Effector memory CD8-positive, alpha-beta T cell (primary cell): ENCODE data around the gene APOH.

Source experiments
- ATAC-seq: fragments of 150-1000 bp; cut with Tn5 transposase; replicated peaks from 2 replicates; pipeline ENCODE4 v1.10.0; 2021; ENCODE audit warnings: mild to moderate bottlenecking, moderate library complexity
- DNase-seq, 3 experiments: peaks; one replicate each; pipeline ENCODE4 v3.0.0; 2021
- H3K27ac Mint-ChIP-seq, 2 donors: one replicate each; pipeline ENCODE4 v1.8.0; 2022; ENCODE audit warnings: mild to moderate bottlenecking in 2 of 2, mixed read lengths in 2 of 2, moderate library complexity in 2 of 2
- H3K27me3 Mint-ChIP-seq, 2 donors: one replicate each; pipeline ENCODE4 v1.8.0; 2022; ENCODE audit warnings: mixed read lengths in 2 of 2
- H3K36me3 Mint-ChIP-seq: one replicate; pipeline ENCODE4 v1.8.0; 2022; ENCODE audit warnings: mild to moderate bottlenecking, moderate library complexity, mixed read lengths; ENCODE audit not compliant: insufficient read depth
- H3K4me1 Mint-ChIP-seq, 2 donors: one replicate each; pipeline ENCODE4 v1.8.0; 2022; ENCODE audit warnings: low read depth in 2 of 2, mixed read lengths in 2 of 2
- H3K4me3 Mint-ChIP-seq, 2 donors: one replicate each; pipeline ENCODE4 v1.8.0; 2022; ENCODE audit warnings: mild to moderate bottlenecking in 2 of 2, mixed read lengths in 2 of 2, moderate library complexity in 2 of 2
- H3K9me3 Mint-ChIP-seq, 2 donors: one replicate each; pipeline ENCODE4 v1.8.0; 2022; ENCODE audit warnings: mixed read lengths in 2 of 2
- total RNA-seq, 9 experiments: gene quantifications; one replicate each; lab custom pipeline; 2026; lab: John Stamatoyannopoulos, UW

The APOH gene, protein sequence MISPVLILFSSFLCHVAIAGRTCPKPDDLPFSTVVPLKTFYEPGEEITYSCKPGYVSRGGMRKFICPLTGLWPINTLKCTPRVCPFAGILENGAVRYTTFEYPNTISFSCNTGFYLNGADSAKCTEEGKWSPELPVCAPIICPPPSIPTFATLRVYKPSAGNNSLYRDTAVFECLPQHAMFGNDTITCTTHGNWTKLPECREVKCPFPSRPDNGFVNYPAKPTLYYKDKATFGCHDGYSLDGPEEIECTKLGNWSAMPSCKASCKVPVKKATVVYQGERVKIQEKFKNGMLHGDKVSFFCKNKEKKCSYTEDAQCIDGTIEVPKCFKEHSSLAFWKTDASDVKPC
- 0 to 0.06 (median 0) reads per million in 9 experiments for total RNA-seq

DNA sequence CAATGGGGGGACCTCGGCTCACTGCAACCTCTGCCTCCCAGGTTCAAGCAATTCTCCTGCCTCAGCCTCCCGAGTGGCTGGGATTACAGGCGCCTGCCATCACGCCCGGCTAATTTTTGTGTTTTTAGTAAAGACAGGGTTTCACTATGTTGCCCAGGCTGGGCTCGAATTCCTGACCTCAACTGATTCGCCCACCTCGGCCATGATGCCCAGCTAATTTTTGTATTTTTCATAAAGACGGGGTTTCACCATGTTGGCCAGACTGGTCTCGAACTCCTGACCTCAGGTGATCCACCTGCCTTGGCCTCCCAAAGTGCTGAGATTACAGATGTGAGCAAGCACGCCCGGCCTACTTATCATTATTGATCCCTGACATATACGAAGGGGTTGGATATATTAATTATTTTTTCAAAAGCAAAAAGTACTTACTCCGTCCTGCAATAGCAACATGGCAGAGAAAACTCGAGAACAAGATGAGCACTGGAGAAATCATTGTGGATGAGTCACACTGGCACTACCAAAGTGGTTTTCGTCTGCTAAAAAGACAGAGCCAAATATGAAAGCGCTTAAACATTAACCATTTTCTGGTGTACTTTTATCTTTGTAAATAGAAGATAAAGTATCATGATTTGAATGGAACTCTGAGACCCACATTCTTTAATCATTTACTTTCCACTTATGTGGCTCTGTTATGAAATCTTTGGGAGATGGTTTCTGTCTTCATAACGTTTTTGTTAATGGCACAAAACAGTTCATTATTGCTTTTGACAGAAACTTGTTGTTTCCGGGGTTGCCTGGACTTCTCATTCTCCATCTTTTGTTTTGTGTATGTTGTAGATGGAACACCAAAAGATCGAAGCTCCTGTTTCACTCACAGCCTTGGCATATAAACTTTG lies at the start of gene APOH:
TSS of gene APOH (minus strand) at position 529 of the 896 bp plus-strand sequence. CDS start at position 493, 36 bp downstream.
- DNase-seq (no peak), ATAC-seq (no peak)
- no peaks in the 10 kb centered on the region for H3K36me3 Mint-ChIP-seq
- H3K27me3 Mint-ChIP-seq = peaks cover 14 to 20% of the 10 kb centered on the region in 2 donors
- H3K4me3 Mint-ChIP-seq = no peak within 1 kb of the TSS
- H3K4me1 Mint-ChIP-seq = peaks cover 5% of the 10 kb centered on the region in 2 donors
- no peaks in the 10 kb centered on the region for H3K9me3 Mint-ChIP-seq
- no peak within 1 kb of the TSS for H3K27ac Mint-ChIP-seq

DNA sequence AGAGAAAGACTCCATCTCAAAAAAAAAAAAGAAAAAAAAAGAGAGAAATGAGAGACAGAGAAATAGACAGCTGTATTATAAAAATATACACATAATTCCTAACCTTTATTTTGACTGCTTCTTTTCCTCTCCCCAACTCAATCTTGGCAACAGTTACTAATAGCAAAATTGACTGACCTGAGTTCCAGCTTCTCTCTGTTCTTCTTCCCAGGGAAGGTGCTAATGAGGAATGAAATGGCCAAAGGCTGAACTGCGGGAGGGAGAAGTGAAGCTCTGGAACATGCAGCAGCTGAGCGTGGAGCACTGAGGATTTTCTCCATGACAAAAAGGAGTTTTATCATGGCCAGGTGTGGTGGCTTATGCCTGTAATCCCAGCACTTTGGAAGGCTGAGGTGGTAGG lies 48.0 kb upstream of the APOH start:
- no peak overlapping the region for H3K4me3 Mint-ChIP-seq
- H3K27me3 Mint-ChIP-seq = peaks cover 0 to 14% of the 10 kb centered on the region in 2 donors
- no peak overlapping the region for H3K27ac Mint-ChIP-seq
- no peaks in the 10 kb centered on the region for H3K9me3 Mint-ChIP-seq
- ATAC-seq (no peak), DNase-seq (no peak)
- H3K4me1 Mint-ChIP-seq = no peaks in the 10 kb centered on the region
- no peaks in the 10 kb centered on the region for H3K36me3 Mint-ChIP-seq

DNA sequence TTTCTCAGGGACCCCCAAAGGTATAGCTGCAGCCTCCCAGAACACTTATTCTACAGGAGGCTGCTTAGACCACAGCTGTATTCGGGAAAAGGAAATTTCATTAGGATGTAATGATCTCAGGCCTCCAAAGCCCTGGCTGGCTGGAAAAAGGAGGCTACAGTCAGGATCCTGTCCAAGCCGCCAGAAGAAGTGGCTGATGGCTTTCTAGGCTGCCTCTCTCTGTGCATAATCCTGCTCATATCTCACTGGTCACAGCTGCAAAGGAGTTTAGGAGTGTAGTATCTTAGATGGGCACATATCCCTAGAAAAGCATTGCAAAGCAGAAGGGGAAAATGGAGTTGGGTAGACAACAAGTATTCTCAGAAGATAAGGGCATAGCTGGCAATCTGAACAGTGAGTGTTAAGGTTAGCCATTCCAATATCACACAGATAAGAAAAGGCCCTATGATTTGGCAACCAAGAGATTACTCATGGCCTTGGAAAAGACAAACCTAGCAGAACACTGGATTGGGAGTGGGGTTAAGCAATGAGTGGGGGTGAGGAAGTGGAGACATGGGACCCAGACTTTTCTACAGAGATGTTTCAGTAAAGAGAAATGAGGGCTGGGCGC lies 47.2 kb upstream of the APOH start:
- no peaks in the 10 kb centered on the region for H3K36me3 Mint-ChIP-seq
- no peak for DNase-seq
- no peaks in the 10 kb centered on the region for H3K4me1 Mint-ChIP-seq
- H3K27ac Mint-ChIP-seq = peak overlapping the region in 1 of 2 donors; percentile 18
- no peaks in the 10 kb centered on the region for H3K9me3 Mint-ChIP-seq
- ATAC-seq = no peak
- H3K27me3 Mint-ChIP-seq = peaks cover 0 to 9% of the 10 kb centered on the region in 2 donors
- no peak overlapping the region for H3K4me3 Mint-ChIP-seq

DNA sequence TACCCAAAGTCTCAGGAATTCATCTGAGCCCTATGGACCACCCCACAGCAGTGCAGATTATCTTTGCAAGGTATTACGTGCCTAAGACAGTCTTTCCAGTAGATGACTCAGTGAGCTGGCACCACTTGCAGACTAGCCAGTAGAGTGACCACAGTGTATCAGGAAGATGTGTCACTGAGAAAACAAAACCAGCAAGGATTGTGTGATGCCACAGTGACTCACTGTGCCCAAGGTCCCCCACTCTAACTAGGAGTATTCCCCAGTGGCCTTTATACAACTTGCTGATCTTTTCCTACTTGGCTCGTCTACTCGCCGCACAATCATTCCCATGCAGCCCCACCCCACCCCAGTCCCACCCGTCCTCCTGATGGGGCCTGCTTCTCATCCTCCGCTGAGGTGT lies 46.4 kb upstream of the APOH start:
- Mint-ChIP-seq H3K27me3 (peaks cover 0 to 9% of the 10 kb centered on the region in 2 donors), H3K4me3 (no peak overlapping the region), H3K4me1 (peaks cover 0 to 2% of the 10 kb centered on the region in 2 donors), H3K27ac (no peak overlapping the region), H3K9me3 (no peaks in the 10 kb centered on the region), H3K36me3 (no peaks in the 10 kb centered on the region)
- DNase-seq = no peak
- no peak for ATAC-seq

DNA sequence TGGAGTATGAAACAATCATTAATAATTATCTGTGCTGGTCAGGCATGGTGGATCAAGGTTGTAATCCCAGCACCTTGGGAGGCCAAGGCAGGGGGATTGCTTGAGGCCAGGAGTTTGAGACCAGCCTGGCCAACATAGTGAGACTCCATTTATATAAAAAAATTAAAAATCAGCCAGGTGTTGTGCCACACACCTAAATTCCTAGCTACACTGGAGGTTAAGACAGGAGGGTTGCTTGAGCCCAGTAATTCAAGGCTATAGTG lies 44.3 kb upstream of the APOH start:
- Mint-ChIP-seq H3K4me3 (no peak overlapping the region), H3K9me3 (no peaks in the 10 kb centered on the region), H3K27me3 (peaks cover 0 to 9% of the 10 kb centered on the region in 2 donors), H3K4me1 (peaks cover 0 to 2% of the 10 kb centered on the region in 2 donors), H3K36me3 (peaks cover 2% of the 10 kb centered on the region), H3K27ac (no peak overlapping the region)
- ATAC-seq (no peak), DNase-seq (no peak)

DNA sequence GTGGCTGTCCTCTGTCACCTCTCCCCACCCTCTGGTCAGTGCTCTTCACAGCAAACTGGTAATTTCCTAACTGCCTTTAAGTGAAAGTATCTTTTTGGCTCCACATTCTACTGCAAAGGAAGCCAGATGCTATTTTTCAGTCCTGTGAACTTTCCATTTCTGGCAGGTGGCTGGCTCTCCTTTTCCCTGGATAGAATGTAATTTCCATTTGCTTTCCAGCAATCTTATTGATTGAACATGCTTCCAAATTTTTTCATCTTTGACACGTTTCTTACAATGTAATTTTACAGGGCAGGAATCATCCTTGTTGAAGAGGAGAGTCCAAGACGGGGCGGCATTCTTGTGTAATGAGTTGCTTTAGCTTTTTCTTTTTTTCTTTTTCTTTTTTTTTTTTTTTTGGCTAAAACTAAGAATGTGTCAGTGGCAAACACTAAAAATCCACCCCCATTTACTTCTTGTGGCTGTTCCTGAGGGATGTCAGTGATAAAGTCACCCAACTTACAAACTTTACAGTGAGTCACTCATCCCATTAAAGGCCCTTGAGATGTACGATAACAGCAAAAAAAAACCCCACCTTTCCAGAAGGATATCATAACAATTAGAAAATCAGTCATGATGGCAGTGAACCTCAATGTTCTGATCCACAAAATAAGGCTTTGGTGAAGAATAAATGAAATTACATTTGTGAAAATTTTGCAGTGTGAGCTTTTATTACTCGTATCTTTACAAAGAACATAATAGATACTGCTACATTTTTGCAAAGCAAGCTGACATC lies 43.8 kb upstream of the APOH start:
- Mint-ChIP-seq H3K4me3 (no peak overlapping the region), H3K27me3 (peaks cover 0 to 9% of the 10 kb centered on the region in 2 donors), H3K36me3 (peaks cover 2% of the 10 kb centered on the region), H3K9me3 (no peaks in the 10 kb centered on the region), H3K27ac (no peak overlapping the region), H3K4me1 (peaks cover 0 to 4% of the 10 kb centered on the region in 2 donors)
- DNase-seq = no peak
- no peak for ATAC-seq

DNA sequence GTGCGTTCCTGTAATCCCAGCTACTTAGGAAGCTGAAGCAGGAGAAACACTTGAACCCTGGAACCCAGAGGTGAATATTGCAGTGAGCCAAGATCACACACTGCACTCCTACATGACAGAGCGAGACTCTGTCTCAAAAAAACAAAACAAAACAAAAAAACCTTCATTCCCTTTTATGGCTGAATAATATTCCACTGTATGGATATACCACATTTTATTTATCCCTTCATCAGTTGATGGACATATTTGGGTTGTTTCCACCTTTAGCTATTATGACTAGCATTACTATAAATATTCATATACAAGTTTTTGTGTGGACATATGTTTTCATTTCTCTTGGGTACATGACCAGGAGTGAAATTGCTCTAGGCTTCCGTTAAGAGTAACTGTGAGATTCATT lies 42.3 kb upstream of the APOH start:
- DNase-seq (no peak), ATAC-seq (no peak)
- H3K27ac Mint-ChIP-seq = no peak overlapping the region
- no peaks in the 10 kb centered on the region for H3K9me3 Mint-ChIP-seq
- no peak overlapping the region for H3K4me3 Mint-ChIP-seq
- peaks cover 2% of the 10 kb centered on the region for H3K36me3 Mint-ChIP-seq
- H3K4me1 Mint-ChIP-seq = peaks cover 0 to 4% of the 10 kb centered on the region in 2 donors
- peaks cover 5 to 9% of the 10 kb centered on the region in 2 donors for H3K27me3 Mint-ChIP-seq

DNA sequence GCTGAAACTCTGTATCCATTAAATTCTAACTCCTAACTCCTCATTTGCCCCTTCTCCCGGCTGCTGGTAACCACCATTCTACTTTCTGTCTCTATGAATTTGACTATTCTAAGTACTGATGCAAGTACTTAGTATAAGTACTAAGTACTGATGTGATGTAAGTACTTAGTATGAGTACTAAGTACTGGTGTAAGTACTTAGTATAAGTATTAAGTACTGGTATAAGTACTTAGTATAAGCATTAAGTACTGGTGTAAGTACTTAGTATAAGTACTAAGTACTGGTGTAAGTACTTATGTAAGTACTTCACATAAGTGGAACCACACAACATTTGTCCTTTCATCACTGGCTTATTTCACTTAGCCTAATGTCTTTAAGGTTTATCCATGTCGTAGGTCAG lies 40.9 kb upstream of the APOH start:
- H3K27me3 Mint-ChIP-seq = peaks cover 0 to 10% of the 10 kb centered on the region in 2 donors
- H3K27ac Mint-ChIP-seq = no peak overlapping the region
- DNase-seq (no peak), ATAC-seq (no peak)
- no peaks in the 10 kb centered on the region for H3K9me3 Mint-ChIP-seq
- no peak overlapping the region for H3K4me3 Mint-ChIP-seq
- peaks cover 2% of the 10 kb centered on the region for H3K36me3 Mint-ChIP-seq
- H3K4me1 Mint-ChIP-seq = peaks cover 0 to 4% of the 10 kb centered on the region in 2 donors

DNA sequence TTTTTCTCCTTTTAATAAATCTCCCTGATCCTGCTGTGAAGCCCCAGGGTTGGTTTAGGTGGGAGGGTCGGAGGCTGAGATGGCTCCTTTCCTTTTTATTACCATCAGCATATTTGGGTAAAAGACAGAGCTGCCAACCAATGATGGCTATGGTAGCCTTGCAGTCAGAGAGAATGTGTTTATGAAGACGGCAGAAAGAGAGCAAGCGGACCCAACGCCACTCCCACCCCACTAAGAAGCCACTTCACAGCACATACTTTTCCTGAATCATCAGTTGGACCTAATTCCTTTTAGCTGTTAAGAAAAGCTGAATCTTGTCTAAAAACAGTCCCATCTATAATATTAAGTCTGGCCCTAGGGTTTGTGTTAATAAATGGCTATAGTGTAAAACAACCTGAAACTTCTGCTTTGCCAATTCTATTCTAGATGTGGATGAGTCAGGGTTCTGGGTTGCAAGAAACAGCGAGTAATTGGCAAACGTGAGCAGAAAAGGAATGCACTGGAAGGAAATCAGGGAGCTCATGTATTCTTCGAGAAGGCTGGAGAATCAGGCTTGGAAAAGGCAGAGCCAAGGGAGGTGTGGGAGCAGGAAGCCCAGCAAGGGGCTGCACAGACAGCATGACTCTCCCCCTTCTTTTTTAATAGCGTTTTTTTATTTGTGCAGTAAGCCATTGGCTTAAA lies 39.2 kb upstream of the APOH start:
- Mint-ChIP-seq H3K27me3 (peaks cover 0 to 10% of the 10 kb centered on the region in 2 donors), H3K27ac (no peak overlapping the region), H3K36me3 (peaks cover 2% of the 10 kb centered on the region), H3K9me3 (no peaks in the 10 kb centered on the region), H3K4me1 (peaks cover 0 to 4% of the 10 kb centered on the region in 2 donors), H3K4me3 (no peak overlapping the region)
- ATAC-seq = no peak
- DNase-seq = no peak

DNA sequence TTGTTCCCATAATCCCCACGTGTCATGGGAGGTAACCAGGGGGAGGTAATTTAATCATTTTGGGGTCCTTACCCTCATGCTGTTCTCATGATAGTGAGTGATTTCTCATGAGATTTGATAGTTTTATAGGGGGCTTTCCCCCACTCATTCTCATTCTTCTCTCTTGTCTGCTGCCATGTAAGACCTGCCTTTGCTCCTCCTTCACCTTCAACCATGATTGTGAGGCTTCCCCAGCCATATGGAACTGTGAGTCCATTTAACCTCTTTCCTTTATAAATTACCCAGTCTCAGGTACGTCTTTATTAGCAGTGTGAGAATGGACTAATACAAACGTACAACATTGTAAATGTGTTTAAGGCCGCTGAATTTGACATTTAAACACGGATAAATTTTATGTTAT lies 35.5 kb upstream of the APOH start:
- DNase-seq = no peak
- H3K4me3 Mint-ChIP-seq = no peak overlapping the region
- H3K9me3 Mint-ChIP-seq = no peaks in the 10 kb centered on the region
- peaks cover 2% of the 10 kb centered on the region for H3K36me3 Mint-ChIP-seq
- H3K27me3 Mint-ChIP-seq = peaks cover 7 to 16% of the 10 kb centered on the region in 2 donors
- no peak for ATAC-seq
- H3K4me1 Mint-ChIP-seq = peaks cover 0 to 2% of the 10 kb centered on the region in 2 donors
- no peak overlapping the region for H3K27ac Mint-ChIP-seq

DNA sequence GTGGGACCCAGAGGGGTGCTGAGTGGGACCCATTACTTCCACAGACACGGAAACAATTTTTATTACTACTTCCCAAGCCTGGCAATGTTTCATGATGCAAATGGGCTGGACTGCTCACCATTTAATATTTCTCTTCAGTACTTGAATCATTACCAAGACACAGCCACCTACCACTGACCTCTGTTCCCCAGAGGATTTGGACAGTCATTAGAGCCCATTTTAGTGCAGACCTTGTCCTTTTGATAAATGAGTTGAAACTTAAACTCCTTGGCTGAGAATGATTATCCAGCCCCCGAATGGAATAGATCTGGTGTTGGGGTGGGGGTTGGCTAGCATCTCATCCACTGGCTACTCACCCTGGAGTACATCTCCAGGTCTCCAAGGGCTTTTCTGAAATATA lies 33.6 kb upstream of the APOH start:
- ATAC-seq = no peak
- no peaks in the 10 kb centered on the region for H3K36me3 Mint-ChIP-seq
- H3K27me3 Mint-ChIP-seq = peaks cover 7 to 16% of the 10 kb centered on the region in 2 donors
- no peak overlapping the region for H3K4me3 Mint-ChIP-seq
- H3K4me1 Mint-ChIP-seq = no peaks in the 10 kb centered on the region
- DNase-seq = no peak
- H3K9me3 Mint-ChIP-seq = no peaks in the 10 kb centered on the region
- H3K27ac Mint-ChIP-seq = no peak overlapping the region

DNA sequence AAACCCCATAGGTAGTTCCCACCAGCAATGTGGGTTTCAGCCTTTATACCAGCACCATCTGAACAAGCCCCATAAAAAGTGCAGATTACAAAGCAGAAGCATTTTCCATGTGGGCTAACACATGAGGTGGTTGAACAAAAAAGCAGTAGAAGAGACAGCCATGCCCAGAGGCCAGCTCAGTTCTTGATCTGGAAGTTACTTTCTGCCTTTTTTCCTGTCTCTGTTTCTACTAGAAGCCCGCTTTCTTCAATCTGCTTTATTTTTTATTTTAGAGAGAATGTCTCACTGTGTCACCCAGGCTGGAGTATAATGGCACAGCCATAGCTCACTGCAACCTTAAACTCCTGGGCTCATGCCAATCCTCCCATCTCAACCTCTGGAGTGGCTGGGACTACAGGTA lies 31.5 kb upstream of the APOH start:
- no peaks in the 10 kb centered on the region for H3K36me3 Mint-ChIP-seq
- ATAC-seq (no peak), DNase-seq (no peak)
- no peak overlapping the region for H3K27ac Mint-ChIP-seq
- H3K27me3 Mint-ChIP-seq = peaks cover 6 to 7% of the 10 kb centered on the region in 2 donors
- peaks cover 0 to 1% of the 10 kb centered on the region in 2 donors for H3K4me1 Mint-ChIP-seq
- no peaks in the 10 kb centered on the region for H3K9me3 Mint-ChIP-seq
- no peak overlapping the region for H3K4me3 Mint-ChIP-seq
